ENCODE results near the gene KCNAB2.

The KCNAB2 gene

GRCh38 chr1:6117624-6118023 lies 71.9 kb downstream of the KCNAB2 start:
- Histone ChIP-seq H3K36me3 (ENCODE audit: control insufficient read depth, low read length) (no peaks in the 10 kb centered on the region), H3F3A (ENCODE audit: control insufficient read depth, insufficient read depth) (no peaks in the 10 kb centered on the region), H3K9me3 (ENCODE audit: control insufficient read depth, insufficient read depth, low read length) (no peaks in the 10 kb centered on the region), H3K27me3 (ENCODE audit: control insufficient read depth, low read length) (no peaks in the 10 kb centered on the region), H3K4me3 (ENCODE audit: low read length) (no peak overlapping the region), H3K4me1 (ENCODE audit: control insufficient read depth, low read length) (no peaks in the 10 kb centered on the region), H4K20me1 (ENCODE audit: control insufficient read depth, insufficient read depth, low read depth, low read length) (no peaks in the 10 kb centered on the region), H3K79me2 (ENCODE audit: control insufficient read depth, low read length) (no peaks in the 10 kb centered on the region), H3K9me2 (replicated peaks; ENCODE audit: control insufficient read depth, low read length) (no peaks in the 10 kb centered on the region), H3K4me2 (ENCODE audit: low read length) (no peak overlapping the region), H3K27ac (ENCODE audit: low read depth, low read length) (no peak overlapping the region)
- no peak for TF ChIP-seq CTCF (IDR thresholded peaks at IDR 0.05; ENCODE audit: low read depth, low read length, poor library complexity, severe bottlenecking)
- no peak for TF ChIP-seq EZH2phosphoT487 (IDR thresholded peaks at IDR 0.05; ENCODE audit: borderline replicate concordance, low read length)

- no peak overlapping the region for H3K4me3 ChIP-seq (ENCODE audit: low read length)
- H3K36me3 ChIP-seq (ENCODE audit: control insufficient read depth, low read length) = no peaks in the 10 kb centered on the region
- no peaks in the 10 kb centered on the region for H3K27me3 ChIP-seq (ENCODE audit: control insufficient read depth, low read length)
- TF ChIP-seq EZH2phosphoT487 (IDR thresholded peaks at IDR 0.05; ENCODE audit: borderline replicate concordance, low read length) (no peak), CTCF (IDR thresholded peaks at IDR 0.05; ENCODE audit: low read depth, low read length, poor library complexity, severe bottlenecking) (no peak)
- no peaks in the 10 kb centered on the region for H3K4me1 ChIP-seq (ENCODE audit: control insufficient read depth, low read length)
- no peak overlapping the region for H3K4me2 ChIP-seq (ENCODE audit: low read length)
- no peaks in the 10 kb centered on the region for H4K20me1 ChIP-seq (ENCODE audit: control insufficient read depth, insufficient read depth, low read depth, low read length)
- H3K9me3 ChIP-seq (ENCODE audit: control insufficient read depth, insufficient read depth, low read length) = no peaks in the 10 kb centered on the region
- no peak overlapping the region for H3K27ac ChIP-seq (ENCODE audit: low read depth, low read length)
- no peaks in the 10 kb centered on the region for H3K9me2 ChIP-seq (replicated peaks; ENCODE audit: control insufficient read depth, low read length)
- H3K79me2 ChIP-seq (ENCODE audit: control insufficient read depth, low read length) = no peaks in the 10 kb centered on the region
- no peaks in the 10 kb centered on the region for H3F3A ChIP-seq (ENCODE audit: control insufficient read depth, insufficient read depth)
Measured at GRCh38 chr1:6118415-6118814, 72.7 kb downstream of the KCNAB2 start.

- no peaks in the 10 kb centered on the region for H3K4me1 ChIP-seq (ENCODE audit: control insufficient read depth, low read length)
- no peaks in the 10 kb centered on the region for H3K79me2 ChIP-seq (ENCODE audit: control insufficient read depth, low read length)
- H3K4me3 ChIP-seq (ENCODE audit: low read length) = no peak overlapping the region
- TF ChIP-seq EZH2phosphoT487 (IDR thresholded peaks at IDR 0.05; ENCODE audit: borderline replicate concordance, low read length) = no peak
- no peak for TF ChIP-seq CTCF (IDR thresholded peaks at IDR 0.05; ENCODE audit: low read depth, low read length, poor library complexity, severe bottlenecking)
- no peaks in the 10 kb centered on the region for H4K20me1 ChIP-seq (ENCODE audit: control insufficient read depth, insufficient read depth, low read depth, low read length)
- no peak overlapping the region for H3K27ac ChIP-seq (ENCODE audit: low read depth, low read length)
- no peaks in the 10 kb centered on the region for H3K9me2 ChIP-seq (replicated peaks; ENCODE audit: control insufficient read depth, low read length)
- H3K27me3 ChIP-seq (ENCODE audit: control insufficient read depth, low read length) = no peaks in the 10 kb centered on the region
- H3K4me2 ChIP-seq (ENCODE audit: low read length) = no peak overlapping the region
- H3K9me3 ChIP-seq (ENCODE audit: control insufficient read depth, insufficient read depth, low read length) = no peaks in the 10 kb centered on the region
- no peaks in the 10 kb centered on the region for H3F3A ChIP-seq (ENCODE audit: control insufficient read depth, insufficient read depth)
- H3K36me3 ChIP-seq (ENCODE audit: control insufficient read depth, low read length) = no peaks in the 10 kb centered on the region
Measured at GRCh38 chr1:6121021-6121421, 75.3 kb downstream of the KCNAB2 start.
